Measurements from ENCODE around the gene BDKRB2. TPM values are rescaled to one million over a fixed set of nuclear protein-coding genes. Genes with fewer than 3 reads are reported as not detected.

BDKRB2 gene
- total and polyA plus RNA-seq, 2 of the 8 experiments (the other 6 are each of a cell fraction or from before 2014, with no cell fraction given): 0.13 to 0.21 TPM

DNA sequence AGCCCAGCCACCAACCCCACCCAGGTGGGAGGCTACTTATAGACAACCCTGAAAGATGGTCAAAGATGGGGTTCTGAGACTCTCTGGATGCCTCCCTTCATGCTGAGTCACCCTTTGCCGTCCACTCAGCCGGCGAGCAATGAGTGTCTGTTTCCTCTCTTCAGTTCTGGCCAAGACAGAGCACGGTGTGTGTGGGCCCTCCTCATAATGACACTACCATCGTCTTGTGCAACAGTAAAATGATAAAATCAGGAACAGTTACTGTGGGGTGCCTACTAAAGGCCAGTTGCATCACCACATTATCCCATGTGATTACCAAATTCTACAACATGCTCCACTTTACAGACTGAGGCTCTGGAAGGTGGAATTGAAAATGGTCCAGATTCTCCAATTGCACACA lies 44.4 kb downstream of the BDKRB2 start:
- Histone ChIP-seq H2BK20ac (ENCODE audit: low read length) (no peak overlapping the region), H3K18ac (ENCODE audit: extremely low read depth, low read length) (no peak overlapping the region), H3K79me2 (ENCODE audit: control insufficient read depth in 1 of 2, insufficient read depth in 2 of 2, low read length in 2 of 2) (no peaks in the 10 kb centered on the region), H3K79me1 (ENCODE audit: low read depth, low read length) (no peaks in the 10 kb centered on the region), H3K23me2 (ENCODE audit: low read depth, low read length) (no peaks in the 10 kb centered on the region), H3K14ac (ENCODE audit: insufficient read length) (no peak overlapping the region), H2BK120ac (replicated peaks; ENCODE audit: low read depth, low read length) (no peak overlapping the region), H4K8ac (ENCODE audit: extremely low read depth, insufficient read depth, low read length) (no peak overlapping the region), H4K91ac (replicated peaks; ENCODE audit: insufficient read length, low read length) (no peak overlapping the region), H2BK5ac (ENCODE audit: low read depth, low read length) (no peak overlapping the region), H3K23ac (ENCODE audit: insufficient read length) (no peak overlapping the region), H4K5ac (ENCODE audit: insufficient read length, low read depth, low read length) (no peak overlapping the region), H3K4me2 (ENCODE audit: insufficient read depth in 1 of 2, low read depth in 2 of 2, low read length in 2 of 2) (no peak overlapping the region), H2AFZ (ENCODE audit: low read length) (no peak overlapping the region), H3K56ac (replicated peaks; ENCODE audit: insufficient read length, low read depth, low read length) (no peak overlapping the region), H3K4me3 (ENCODE audit: extremely low read depth in 1 of 4, insufficient read depth in 2 of 4, low read depth in 3 of 4, low read length in 4 of 4) (no peak overlapping the region), H3K4ac (replicated peaks; ENCODE audit: insufficient read length, low read depth, low read length) (no peak overlapping the region), H3K9ac (replicated peaks in 1 of 4; ENCODE audit: extremely low read depth in 1 of 4, low read depth in 3 of 4, low read length in 3 of 4) (no peak overlapping the region), H2BK12ac (ENCODE audit: low read depth, low read length) (no peak overlapping the region), H4K20me1 (replicated peaks in 1 of 2; ENCODE audit: control insufficient read depth in 1 of 2, insufficient read depth in 2 of 2, low read length in 2 of 2) (no peaks in the 10 kb centered on the region), H3K27me3 (replicated peaks in 1 of 4; ENCODE audit: control insufficient read depth in 3 of 4, extremely low read depth in 1 of 4, insufficient read depth in 3 of 4, low read length in 3 of 4) (no peaks in the 10 kb centered on the region), H3K36me3 (ENCODE audit: control insufficient read depth in 2 of 4, insufficient read depth in 4 of 4, low read length in 3 of 4) (no peaks in the 10 kb centered on the region), H3K9me3 (ENCODE audit: insufficient read depth in 2 of 2, low read depth in 1 of 2, low read length in 1 of 2) (no peaks in the 10 kb centered on the region), H3K27ac (ENCODE audit: low read depth, low read length) (no peak overlapping the region), H2BK15ac (ENCODE audit: low read length) (no peak overlapping the region), H3K4me1 (replicated peaks in 1 of 4; ENCODE audit: control insufficient read depth in 3 of 4, insufficient read depth in 4 of 4, low read length in 3 of 4) (peaks cover 0 to 4% (median 2%) of the 10 kb centered on the region in 4 experiments; a peak in 3 of 7 replicates), H2AK5ac (ENCODE audit: low read depth, low read length) (no peak overlapping the region)
- TF ChIP-seq SAP30 (IDR thresholded peaks at IDR 0.05; ENCODE audit: insufficient read depth, insufficient replicate concordance, low read length) (no peak), BRCA1 (IDR thresholded peaks at IDR 0.05; ENCODE audit: low read depth, low read length) (no peak), MAFK (IDR thresholded peaks at IDR 0.05; ENCODE audit: low read depth, low read length) (peak; percentile 3; the same call in 1 of the 2 replicates), BACH1 (IDR thresholded peaks at IDR 0.05; ENCODE audit: low read length) (peak; percentile 24; the same call in 1 of the 2 replicates)
- 76% methylated on average over 5 of the region's 5 CpGs; no CpG with 5 or more reads in 1 of the 2 experiments for WGBS, 2 experiments (ENCODE audit: extremely low coverage in 1 of 2, insufficient coverage in 1 of 2, insufficient read length in 1 of 2, insufficient replicate concordance in 2 of 2, low coverage in 1 of 2, low lambda C conversion rate in 2 of 2, missing lambda C conversion rate in 1 of 2)
- DNase-seq (ENCODE audit: low read depth in 1 of 2, low spot score in 2 of 2): no peak
- ChIA-PET CTCF (ENCODE audit: partially characterized antibody) (no interaction called here), POLR2A (ENCODE audit: partially characterized antibody) (no interaction called here)
- FAIRE-seq: no peak

Data from H1 (cell line).